Omental fat pad (tissue), 4 donors: Measurements from ENCODE around the gene SACM1L. TPM values are rescaled to one million over a fixed set of nuclear protein-coding genes. Genes with fewer than 3 reads are reported as not detected.

Experiments
- ATAC-seq: fragments of 150-250 bp; one replicate; pipeline ENCODE4 v1.9.1; 2016; ENCODE audit warnings: mild to moderate bottlenecking, moderate library complexity; ENCODE audit not compliant: low FRiP score
- DNase-seq: peaks from one replicate; pipeline ENCODE4 v3.0.0-alpha.2; 2019; ENCODE audit warnings: low spot score
- total RNA-seq, 4 donors: library from RNA; depleted of rRNA; stranded (reverse); fragments of >200 nt; gene quantifications; one replicate each; pipeline ENCODE4 v1.1.0, GENCODE V29; 2016
- TF ChIP-seq, protein P1 (sequence below), 3 donors: fragments of 450-650 bp; IDR thresholded peaks; one replicate each; pipeline ENCODE4 v1.5.1; 2016 to 2017; ENCODE audit warnings: antibody characterized with exemption in 3 of 3, mild to moderate bottlenecking in 3 of 3, moderate library complexity in 2 of 3

Gene SACM1L
- total RNA-seq, 4 donors from 2014 or later = 36.9 to 63.4 (median 49.5) TPM

DNA sequence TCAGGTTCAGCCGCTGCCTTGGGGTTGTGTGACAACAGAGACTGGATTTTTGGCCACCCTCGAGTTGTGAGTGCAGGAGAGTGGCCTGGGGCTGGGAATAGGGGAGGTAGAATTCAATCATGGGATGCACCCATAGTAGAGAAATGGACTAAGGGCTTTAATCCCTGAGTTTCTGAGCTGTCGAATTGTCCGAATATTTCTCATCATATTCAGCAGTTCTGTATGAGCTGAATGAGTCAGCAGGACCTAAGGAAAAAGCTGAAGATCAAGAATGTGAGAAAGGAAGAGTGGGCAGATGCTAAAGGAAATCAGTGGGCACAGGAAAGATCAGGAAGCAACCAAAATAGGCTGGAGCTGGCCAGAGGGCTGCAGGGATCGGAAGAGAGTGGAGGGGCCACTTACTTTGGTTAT lies 44.4 kb upstream of the SACM1L start:
- ATAC-seq (peak; percentile 66), DNase-seq (no peak)
- TF ChIP-seq, protein P1, sequence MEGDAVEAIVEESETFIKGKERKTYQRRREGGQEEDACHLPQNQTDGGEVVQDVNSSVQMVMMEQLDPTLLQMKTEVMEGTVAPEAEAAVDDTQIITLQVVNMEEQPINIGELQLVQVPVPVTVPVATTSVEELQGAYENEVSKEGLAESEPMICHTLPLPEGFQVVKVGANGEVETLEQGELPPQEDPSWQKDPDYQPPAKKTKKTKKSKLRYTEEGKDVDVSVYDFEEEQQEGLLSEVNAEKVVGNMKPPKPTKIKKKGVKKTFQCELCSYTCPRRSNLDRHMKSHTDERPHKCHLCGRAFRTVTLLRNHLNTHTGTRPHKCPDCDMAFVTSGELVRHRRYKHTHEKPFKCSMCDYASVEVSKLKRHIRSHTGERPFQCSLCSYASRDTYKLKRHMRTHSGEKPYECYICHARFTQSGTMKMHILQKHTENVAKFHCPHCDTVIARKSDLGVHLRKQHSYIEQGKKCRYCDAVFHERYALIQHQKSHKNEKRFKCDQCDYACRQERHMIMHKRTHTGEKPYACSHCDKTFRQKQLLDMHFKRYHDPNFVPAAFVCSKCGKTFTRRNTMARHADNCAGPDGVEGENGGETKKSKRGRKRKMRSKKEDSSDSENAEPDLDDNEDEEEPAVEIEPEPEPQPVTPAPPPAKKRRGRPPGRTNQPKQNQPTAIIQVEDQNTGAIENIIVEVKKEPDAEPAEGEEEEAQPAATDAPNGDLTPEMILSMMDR (IDR thresholded peaks at IDR 0.05) = no peak

DNA sequence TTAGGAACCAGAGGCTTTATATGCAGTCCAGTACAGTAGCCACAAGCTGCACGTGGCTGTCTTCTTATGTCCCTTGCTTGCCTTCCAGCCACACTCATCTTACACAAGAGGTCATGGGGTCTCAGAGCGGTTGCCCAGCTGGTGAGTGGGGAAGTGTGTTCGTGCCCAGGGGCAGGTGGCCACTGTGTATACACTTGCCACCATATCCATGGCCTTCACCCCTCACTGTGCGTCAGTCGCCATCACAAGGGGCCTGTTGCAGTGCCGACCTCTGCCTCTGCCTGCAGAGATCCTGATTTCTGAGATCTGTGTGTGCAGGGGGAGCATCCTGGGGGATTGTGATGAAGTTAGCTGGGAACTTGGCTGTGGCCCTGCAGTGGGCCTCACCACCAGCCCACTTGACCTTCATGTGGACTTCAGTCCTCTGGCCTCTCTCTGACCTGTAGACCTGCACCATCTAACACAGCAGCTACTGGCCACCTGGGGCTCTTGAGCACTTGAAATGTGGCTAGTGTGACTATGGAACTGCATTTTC lies 43.1 kb upstream of the SACM1L start:
- ATAC-seq = no peak
- no peak for DNase-seq
- TF ChIP-seq, protein P1 (IDR thresholded peaks at IDR 0.05) = no peak

DNA sequence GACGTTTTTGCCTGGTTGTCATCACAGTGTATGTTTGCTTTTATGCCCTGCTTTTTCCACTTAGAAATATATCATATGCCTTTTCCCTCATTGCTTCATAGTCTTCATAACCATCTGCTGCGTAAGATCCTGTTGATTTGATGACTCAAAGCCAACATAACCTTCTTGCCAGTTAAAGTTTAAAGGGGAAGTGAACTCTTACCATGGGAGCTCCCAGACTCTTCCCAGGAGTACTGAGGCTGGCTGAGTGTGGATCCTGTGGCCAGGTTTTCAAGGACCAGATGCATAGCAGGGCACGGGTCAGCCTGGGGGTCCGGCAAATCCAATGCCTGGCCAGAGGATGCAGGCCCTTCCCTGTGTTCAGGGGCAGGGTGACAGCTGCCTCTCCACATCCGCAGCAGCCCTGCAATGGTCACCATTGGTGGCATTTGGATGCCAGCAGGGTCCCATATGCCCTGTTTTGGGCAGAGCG lies 42.0 kb upstream of the SACM1L start:
- DNase-seq = no peak
- peak; percentile 88 for ATAC-seq

DNA sequence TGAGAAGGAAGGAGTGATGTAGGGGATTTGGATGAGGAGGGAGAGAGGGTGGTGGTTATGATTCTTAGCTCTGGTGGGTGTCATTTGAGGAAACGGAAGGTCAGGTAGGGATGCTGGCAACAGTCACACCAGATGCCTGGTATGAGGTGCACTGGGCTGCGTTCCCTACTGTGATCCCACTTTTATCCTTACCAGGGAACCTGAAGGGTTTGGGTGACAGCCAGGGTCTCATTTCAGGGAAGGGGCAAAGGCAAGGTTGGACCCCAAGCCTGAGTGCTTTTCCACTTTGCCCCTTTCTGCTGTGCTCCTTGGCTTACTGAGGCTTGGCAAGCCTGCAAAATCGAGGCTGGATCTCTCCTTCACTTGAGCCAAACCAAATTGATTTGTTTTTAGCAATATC lies 36.0 kb upstream of the SACM1L start:
- TF ChIP-seq, protein P1 (IDR thresholded peaks at IDR 0.05) = no peak
- DNase-seq = no peak
- no peak for ATAC-seq

More for the DNA sequence above, 42.0 kb upstream of the SACM1L start:
- TF ChIP-seq, protein P1 (IDR thresholded peaks at IDR 0.05) = no peak

DNA sequence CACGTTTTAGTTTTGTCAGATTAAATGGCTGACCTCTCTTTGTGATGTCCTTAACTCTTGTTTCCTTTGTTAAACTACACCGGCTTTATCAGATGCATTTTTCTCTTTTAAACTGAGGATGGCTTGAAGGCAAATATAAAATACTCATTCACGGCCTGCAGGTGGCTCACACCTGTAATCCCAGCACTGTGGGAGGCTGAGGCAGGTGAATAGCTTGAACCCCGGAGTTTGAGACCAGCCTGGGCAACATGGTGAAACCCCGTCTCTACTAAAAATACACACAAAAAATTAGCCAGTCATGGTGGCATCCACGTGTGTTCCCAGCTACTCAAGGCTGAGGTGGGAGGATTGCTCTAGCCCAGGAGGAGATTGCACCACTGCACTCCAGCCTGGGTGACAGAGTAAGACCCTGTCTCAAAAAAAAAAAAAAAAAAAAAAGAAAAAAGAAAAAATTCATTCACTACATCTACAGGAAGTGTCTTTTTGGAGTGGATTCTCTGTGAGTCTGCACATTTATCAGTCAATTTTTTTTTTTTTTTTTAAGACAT lies 34.7 kb upstream of the SACM1L start:
- ATAC-seq = no peak
- TF ChIP-seq, protein P1 (IDR thresholded peaks at IDR 0.05) = no peak
- DNase-seq = no peak

DNA sequence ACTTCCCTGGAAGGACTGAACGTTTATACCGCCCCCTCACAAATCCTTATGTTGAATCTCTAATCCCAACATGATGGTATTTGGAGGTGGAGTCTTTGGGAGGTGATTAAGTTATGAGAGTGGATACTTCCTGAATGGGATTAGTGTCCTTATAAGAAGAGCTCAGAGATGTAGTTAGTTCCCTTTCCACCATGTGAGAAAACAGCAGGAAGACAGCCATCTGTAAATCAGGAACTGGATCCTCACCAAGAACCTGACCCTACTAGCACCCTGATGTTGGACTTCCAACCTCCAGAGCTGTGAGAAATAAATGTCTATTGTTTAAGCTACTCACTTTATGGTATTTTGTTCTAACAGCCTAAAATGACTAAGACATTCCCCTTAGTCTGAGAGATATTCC lies 33.3 kb upstream of the SACM1L start:
- TF ChIP-seq, protein P1 (IDR thresholded peaks at IDR 0.05) = no peak
- no peak for ATAC-seq
- DNase-seq = no peak
